HepG2 (cell line): ENCODE results near the gene DPYSL3. TPM values are rescaled to one million over a fixed set of nuclear protein-coding genes. Genes with fewer than 3 reads are reported as not detected.

Source experiments
- ATAC-seq: fragments of 200-7000 bp; cut with Tn5 transposase; 3 replicates; pipeline ENCODE4 v1.9.1; 2020; ENCODE audit warnings: mild to moderate bottlenecking, moderate library complexity
- BruUV-seq: library from RNA; stranded (reverse); fragments of 400-500 nt; replicated peaks from 2 replicates; lab custom pipeline; 2021; lab: Mats Ljungman, UMichigan
- CTCF ChIA-PET: fragments of 300-600 bp; formaldehyde crosslinking; extraction: SDS; loops from one replicate; lab custom pipeline; 2021; ENCODE audit warnings: low total read pairs, inconsistent platforms, low intra/inter-chr PET ratio; lab: Yijun Ruan, JAX
- POLR2A ChIA-PET: fragments of 350-600 bp; sonication (Branson Sonifier 250); formaldehyde crosslinking; loops from one replicate; lab custom pipeline; 2020; ENCODE audit warnings: antibody characterized with exemption, inconsistent platforms; lab: Yijun Ruan, JAX
- DNase-seq: peaks from one replicate; pipeline ENCODE4 v3.0.0-alpha.2; 2015; ENCODE audit warnings: low spot score
- FAIRE-seq: peaks from 3 replicates; lab custom pipeline; 2011; peaks lifted over from hg19 to GRCh38; lab: Jason Lieb, UNC
- H2AFZ ChIP-seq: one replicate; pipeline ENCODE4 v1.6.1; 2011; ENCODE audit warnings: low read length, inconsistent platforms
- H3K27ac ChIP-seq: fragments of 300-600 bp; 3 replicates; pipeline ENCODE4 v1.8.0; 2011; ENCODE audit warnings: mixed run types, mild to moderate bottlenecking, mixed read lengths, low read length, inconsistent platforms; ENCODE audit not compliant: insufficient read depth; ENCODE audit errors: extremely low read length
- H3K27me3 ChIP-seq, 2 experiments: fragments of 200-600 bp in 1 of 2; 2 replicates in 1 of 2; 3 replicates in 1 of 2; pipeline versions ENCODE4 v1.6.0 to v1.8.0; 2011; ENCODE audit warnings: low read length in 2 of 2, mild to moderate bottlenecking in 2 of 2, moderate library complexity in 2 of 2, inconsistent platforms in 1 of 2; ENCODE audit not compliant: insufficient read depth in 2 of 2, control insufficient read depth in 1 of 2
- H3K36me3 ChIP-seq, 2 experiments: fragments of 200-600 bp in 1 of 2; replicated peaks in 1 of 2; 2 replicates in 1 of 2; 3 replicates in 1 of 2; pipeline versions ENCODE4 v1.5.1 to v1.8.0; 2011; ENCODE audit warnings: low read length in 2 of 2, inconsistent platforms in 1 of 2; ENCODE audit not compliant: insufficient read depth in 2 of 2, control insufficient read depth in 1 of 2
- H3K4me1 ChIP-seq: 2 replicates; pipeline ENCODE4 v1.5.1; 2012; ENCODE audit warnings: low read length, inconsistent platforms; ENCODE audit not compliant: insufficient read depth
- H3K4me2 ChIP-seq: 2 replicates; pipeline ENCODE4 v1.6.0; 2011; ENCODE audit warnings: low read depth, low read length, inconsistent platforms
- H3K4me3 ChIP-seq, 3 experiments: fragments of 200-600 bp in 1 of 3; sonication (generic), shearing (Covaris generic) in 1 of 3; replicated peaks in 1 of 3; 2 replicates each; pipeline ENCODE4 v1.5.1; 2011 to 2016; ENCODE audit warnings: low read length in 3 of 3, inconsistent platforms in 2 of 3, low read depth in 2 of 3, mild to moderate bottlenecking in 2 of 3, control low read depth in 1 of 3, mixed read lengths in 1 of 3; ENCODE audit not compliant: insufficient read depth in 1 of 3
- H3K79me2 ChIP-seq: one replicate; pipeline ENCODE4 v1.6.1; 2011; ENCODE audit warnings: low read length, inconsistent platforms; ENCODE audit not compliant: insufficient read depth
- H3K9ac ChIP-seq: 2 replicates; pipeline ENCODE4 v1.6.0; 2011; ENCODE audit warnings: mild to moderate bottlenecking, low read depth, low read length, inconsistent platforms; ENCODE audit not compliant: insufficient read depth
- H3K9me3 ChIP-seq: 2 replicates; pipeline ENCODE4 v1.5.1; 2012; ENCODE audit warnings: mild to moderate bottlenecking, low read length
- H4K20me1 ChIP-seq: 2 replicates; pipeline ENCODE4 v1.6.0; 2011; ENCODE audit warnings: inconsistent platforms, mild to moderate bottlenecking, low read length, moderate library complexity; ENCODE audit not compliant: insufficient read depth
- GTF2F1 ChIP-seq: fragments of 150-350 bp; IDR thresholded peaks from 2 replicates; pipeline ENCODE4 v1.6.1; 2014; ENCODE audit warnings: low read length
- GZF1 ChIP-seq: sonication (generic); formaldehyde crosslinking; IDR thresholded peaks from 2 replicates; pipeline ENCODE4 v1.5.1; 2020; ENCODE audit warnings: mild to moderate bottlenecking, missing genetic modification reagents
- KDM3A ChIP-seq: IDR thresholded peaks from 2 replicates; pipeline ENCODE4 v1.6.1; 2018; ENCODE audit warnings: low read depth, missing compliant biosample characterization
- SIX4 ChIP-seq: sonication (generic); formaldehyde crosslinking; IDR thresholded peaks from 2 replicates; pipeline ENCODE4 v1.4.0; 2020; ENCODE audit warnings: missing genetic modification reagents
- SOX13 ChIP-seq, 3 experiments: fragments of 450-650 bp in 1 of 3; sonication (generic) in 1 of 3; formaldehyde crosslinking in 1 of 3; IDR thresholded peaks in 2 of 3; conservative IDR thresholded peaks in 1 of 3; 2 replicates each; pipeline versions ENCODE4 v1.5.0 to v1.6.1; 2016 to 2020; ENCODE audit warnings: antibody characterized with exemption in 1 of 3, mild to moderate bottlenecking in 1 of 3, missing compliant biosample characterization in 1 of 3, missing genetic modification reagents in 1 of 3, moderate library complexity in 1 of 3
- SOX5 ChIP-seq: IDR thresholded peaks from 2 replicates; pipeline ENCODE4 v1.6.1; 2016; ENCODE audit warnings: borderline replicate concordance
- ZNF232 ChIP-seq: sonication (generic); formaldehyde crosslinking; IDR thresholded peaks from 2 replicates; pipeline ENCODE4 v1.4.0; 2020; ENCODE audit warnings: missing genetic modification reagents, borderline replicate concordance
- ZNF3 ChIP-seq: IDR thresholded peaks from 2 replicates; pipeline ENCODE4 v1.7.0; 2017; ENCODE audit warnings: inconsistent platforms
- ZNF567 ChIP-seq: sonication (generic); formaldehyde crosslinking; IDR thresholded peaks from 2 replicates; pipeline ENCODE4 v1.8.1; 2023; ENCODE audit warnings: mild to moderate bottlenecking, missing genetic modification reagents, borderline replicate concordance
- ZNF790 ChIP-seq: sonication (generic); formaldehyde crosslinking; IDR thresholded peaks from 2 replicates; pipeline ENCODE4 v1.8.0; 2022; ENCODE audit warnings: missing genetic modification reagents, mild to moderate bottlenecking, borderline replicate concordance
- WGBS: methylation state at CpG from one replicate; pipeline ENCODE4 v1.1.6; 2017; ENCODE audit warnings: low lambda C conversion rate; 5-methylcytosine and 5-hydroxymethylcytosine counted together
- in situ Hi-C: cut with HindIII; loops from 2 replicates; pipeline ENCODE4 v1.10.0; 2017; ENCODE audit warnings: low pct_unique_long_range_greater_than_20kb; ENCODE audit not compliant: extremely low pct_ligation_motif_present
- intact Hi-C: fragments of 100-400 bp; cut with micrococcal nuclease; formaldehyde crosslinking; loops from one replicate; pipeline ENCODE4 v1.10.0; 2022; ENCODE audit not compliant: unreplicated experiment
- polyA plus RNA-seq, 8 experiments: library from polyadenylated mRNA; depleted of rRNA in 3 of 8; stranded (reverse) in 7 of 8; unstranded in 1 of 8; fragments of >200 nt; fragmentation: Illumina TruSeq in 4 of 8; extraction: Trizol in 4 of 8; gene quantifications; 2 replicates each; pipeline versions ENCODE4 v1.2.1 to v1.2.3, GENCODE V29; 2011 to 2016; ENCODE audit warnings: low read depth in 4 of 8, missing spikeins in 1 of 8, mixed read lengths in 1 of 8; ENCODE audit not compliant: insufficient read depth in 1 of 8
- total RNA-seq, 5 experiments: library from RNA; depleted of rRNA; stranded (reverse); fragments of >200 nt; fragmentation: Illumina TruSeq; extraction: Trizol; gene quantifications; 2 replicates each; pipeline ENCODE4 v1.2.3, GENCODE V29; 2016; ENCODE audit warnings: low read depth in 1 of 5
- TF ChIP-seq, protein P1 (sequence below): sonication (generic); formaldehyde crosslinking; IDR thresholded peaks from 2 replicates; pipeline ENCODE4 v1.5.0; 2020; ENCODE audit warnings: missing genetic modification reagents

The DPYSL3 gene
- total and polyA plus RNA-seq, 2 of the 13 experiments (the other 11 are each of a cell fraction or from before 2014, with no cell fraction given), result 0.08 to 0.15 TPM

DNA sequence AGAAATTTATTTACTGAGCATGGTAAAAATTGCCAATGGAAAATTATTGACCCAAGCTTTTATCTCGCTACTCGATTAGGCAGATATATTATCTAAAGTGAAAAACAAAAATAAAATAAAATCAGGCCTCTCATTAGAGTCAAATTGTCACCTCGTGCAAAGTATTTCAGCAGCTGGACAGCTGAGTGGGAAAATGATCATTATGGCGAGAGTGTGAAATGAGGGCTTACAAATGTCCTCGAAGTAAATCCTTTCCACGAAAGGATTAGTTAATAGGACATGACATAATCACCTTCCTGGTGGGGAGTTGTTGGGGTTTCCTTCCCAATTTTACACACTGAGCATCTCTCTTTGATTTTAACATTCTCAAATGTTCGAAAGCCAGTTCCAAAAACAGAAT lies 5.4 kb upstream of the DPYSL3 start:
- no peak overlapping the region for H3K27ac ChIP-seq
- no peaks in the 10 kb centered on the region for H4K20me1 ChIP-seq
- TF ChIP-seq SIX4 (CRISPR knock-in tag) (no peak), ZNF790 (CRISPR knock-in tag) (no peak), KDM3A (CRISPR knock-in tag) (no peak), GZF1 (CRISPR knock-in tag) (no peak), GTF2F1 (no peak)
- no peak overlapping the region for H3K9ac ChIP-seq
- no peaks in the 10 kb centered on the region for H3K4me1 ChIP-seq
- H3K4me2 ChIP-seq, result no peak overlapping the region
- H3K79me2 ChIP-seq, result no peaks in the 10 kb centered on the region
- intact Hi-C loops (no loop called here), in situ Hi-C loops (no loop called here)
- BruUV-seq, result no TSS peak
- ChIA-PET POLR2A (no interaction called here), CTCF (no interaction called here)
- no peak for ATAC-seq
- H3K27me3 ChIP-seq, result peaks cover 0 to 6% of the 10 kb centered on the region in 2 experiments; a peak in 2 of 5 replicates
- no peak for DNase-seq
- no peaks in the 10 kb centered on the region for H3K36me3 ChIP-seq
- H2AFZ ChIP-seq, result no peak overlapping the region
- no peak overlapping the region for H3K4me3 ChIP-seq
- WGBS, result 2% methylated on average over 7 of the region's 7 CpGs
- FAIRE-seq, result no peak
- no peaks in the 10 kb centered on the region for H3K9me3 ChIP-seq

DNA sequence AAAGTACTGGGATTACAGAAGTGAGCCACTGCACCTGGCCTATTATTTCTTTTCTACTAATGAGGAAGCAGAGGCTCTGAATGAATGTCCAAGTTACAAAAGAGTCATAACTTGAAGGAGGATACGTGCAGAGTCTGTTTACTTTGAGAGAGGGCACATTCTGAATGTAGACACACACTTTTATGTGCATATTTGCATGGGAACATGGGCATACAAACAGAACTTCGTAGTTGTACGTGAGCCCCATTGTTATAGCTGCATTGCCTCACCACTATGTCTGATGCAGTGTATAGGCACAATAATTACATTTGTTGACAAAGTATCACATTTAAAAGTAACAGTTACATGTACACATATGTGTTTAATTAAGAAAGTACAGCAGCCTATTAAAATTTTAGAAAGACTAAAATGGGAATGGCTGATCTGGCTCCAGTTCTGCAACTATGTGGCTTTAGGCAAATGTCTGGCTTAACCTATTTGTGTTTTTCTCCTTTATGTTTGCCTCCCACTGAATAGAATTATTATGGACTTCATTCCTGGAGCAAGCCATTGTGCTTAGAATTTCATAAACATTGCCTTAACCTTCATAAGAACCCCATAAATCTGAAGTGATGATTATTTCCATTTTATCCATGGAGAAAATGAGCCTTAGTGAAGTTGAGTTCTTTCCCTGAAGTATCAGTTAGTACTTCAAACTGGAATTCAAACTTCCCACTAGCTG lies 3.0 kb upstream of the DPYSL3 start:
- H3K4me1 ChIP-seq, result no peaks in the 10 kb centered on the region
- no peaks in the 10 kb centered on the region for H3K36me3 ChIP-seq
- DNase-seq (no peak), FAIRE-seq (no peak), ATAC-seq (no peak)
- in situ Hi-C loops, result no loop called here
- peaks cover 0 to 23% of the 10 kb centered on the region in 2 experiments; a peak in 3 of 5 replicates for H3K27me3 ChIP-seq
- WGBS, result 0% methylated on average over 3 of the region's 3 CpGs
- H3K27ac ChIP-seq, result no peak overlapping the region
- CTCF ChIA-PET, result no interaction called here
- H4K20me1 ChIP-seq, result no peaks in the 10 kb centered on the region
- BruUV-seq, result no TSS peak
- no peak overlapping the region for H3K4me2 ChIP-seq
- H3K4me3 ChIP-seq, result no peak overlapping the region
- intact Hi-C loops, result no loop called here
- TF ChIP-seq ZNF567, result no peak
- TF ChIP-seq SOX5 (CRISPR knock-in tag), result peak; percentile 59
- TF ChIP-seq, protein P1, sequence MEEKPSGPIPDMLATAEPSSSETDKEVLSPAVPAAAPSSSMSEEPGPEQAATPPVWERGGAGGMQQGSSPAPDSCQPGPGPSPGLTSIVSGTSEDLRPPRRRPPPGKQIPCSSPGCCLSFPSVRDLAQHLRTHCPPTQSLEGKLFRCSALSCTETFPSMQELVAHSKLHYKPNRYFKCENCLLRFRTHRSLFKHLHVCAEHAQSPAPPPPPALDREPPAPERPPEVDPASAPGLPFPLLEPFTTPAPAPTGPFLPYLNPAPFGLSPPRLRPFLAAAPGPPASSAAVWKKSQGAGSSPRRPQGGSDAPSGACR (CRISPR knock-in tag), result no peak
- TF ChIP-seq ZNF232 (CRISPR knock-in tag), result no peak
- no peak for TF ChIP-seq SOX13 (IDR thresholded peaks at IDR 0.05)
- TF ChIP-seq SOX13 (CRISPR knock-in tag; conservative IDR thresholded peaks at IDR 0.05 in 1 of 2, IDR thresholded peaks at IDR 0.05 in 1 of 2), result peak in 1 of 2 experiments; percentile 22; a peak in 1 of 4 replicates
- no peak for TF ChIP-seq ZNF3
- H2AFZ ChIP-seq, result no peak overlapping the region
- no peaks in the 10 kb centered on the region for H3K79me2 ChIP-seq
- H3K9me3 ChIP-seq, result no peaks in the 10 kb centered on the region
- POLR2A ChIA-PET, result no interaction called here
- no peak overlapping the region for H3K9ac ChIP-seq
